NCI-H187 treated with DMSO at 0.1 percent for 48 hours (cell line): ENCODE measurements around the gene OR4D10.

Experiments used
- DNase-seq: peaks from one replicate; lab custom pipeline; 2025; lab: John Stamatoyannopoulos, UW

Gene OR4D10

DNA sequence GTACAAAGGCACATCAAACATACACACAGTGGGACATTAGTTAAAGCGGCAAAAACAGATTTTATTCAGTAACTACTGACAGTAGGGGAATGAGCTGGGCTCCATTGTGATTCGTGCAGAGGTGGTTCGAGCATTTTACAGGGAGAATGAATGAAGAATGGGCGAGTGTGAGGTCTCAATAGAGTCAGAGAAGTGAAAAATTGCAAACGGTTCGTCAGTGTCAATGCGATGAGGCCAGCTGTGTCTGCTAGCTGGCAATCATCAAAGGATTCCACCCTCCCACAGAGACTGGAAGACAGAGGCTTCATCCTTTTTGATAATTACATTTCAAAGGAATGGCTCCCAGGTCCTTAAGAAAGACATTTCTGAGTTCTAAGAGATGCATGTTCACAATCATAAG, 55.6 kb downstream of the OR4D10 start:
- DNase-seq, result no peak
